HUDEP-2 (cell line): ENCODE data around the gene TPTE2.
"Not testable (repeated sequence)": the region's sequence is repeated elsewhere in the genome, so short reads cannot be mapped to it uniquely, and the experiment has no call there.

Experiments used
- DNase-seq, 76 experiments: peaks; one replicate each; lab custom pipeline; 2025; ENCODE audit not compliant: unreplicated experiment in 76 of 76; lab: John Stamatoyannopoulos, UW

The TPTE2 gene

DNA sequence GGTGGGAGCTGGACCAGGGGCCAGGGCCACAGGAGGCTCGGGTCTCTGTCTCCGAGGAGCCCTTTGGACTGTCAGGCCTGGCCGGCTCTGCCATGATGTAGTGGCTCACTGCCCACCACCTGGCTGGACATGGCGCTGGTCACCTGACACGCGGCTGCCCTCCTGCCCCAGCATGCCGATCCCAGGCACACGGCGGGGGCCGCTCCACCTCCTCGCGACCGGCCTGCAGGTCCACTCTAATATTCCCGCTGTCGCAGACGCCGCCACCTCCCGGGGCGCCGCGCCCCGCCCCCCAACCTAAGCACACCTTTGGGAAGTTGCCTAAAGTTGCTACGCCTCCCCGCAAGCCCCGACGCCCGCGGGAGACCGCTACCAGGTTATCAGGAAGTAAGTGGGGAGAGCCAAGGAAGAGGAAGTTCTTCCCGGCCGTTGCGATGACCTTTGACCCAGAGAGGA is at the start of gene TPTE2:
Gene TPTE2, minus strand, starts transcription at position 406 of the 456 bp plus-strand sequence. CDS start 58,298 bp downstream, outside the sequence.
- not testable (repeated sequence) for DNase-seq

DNA sequence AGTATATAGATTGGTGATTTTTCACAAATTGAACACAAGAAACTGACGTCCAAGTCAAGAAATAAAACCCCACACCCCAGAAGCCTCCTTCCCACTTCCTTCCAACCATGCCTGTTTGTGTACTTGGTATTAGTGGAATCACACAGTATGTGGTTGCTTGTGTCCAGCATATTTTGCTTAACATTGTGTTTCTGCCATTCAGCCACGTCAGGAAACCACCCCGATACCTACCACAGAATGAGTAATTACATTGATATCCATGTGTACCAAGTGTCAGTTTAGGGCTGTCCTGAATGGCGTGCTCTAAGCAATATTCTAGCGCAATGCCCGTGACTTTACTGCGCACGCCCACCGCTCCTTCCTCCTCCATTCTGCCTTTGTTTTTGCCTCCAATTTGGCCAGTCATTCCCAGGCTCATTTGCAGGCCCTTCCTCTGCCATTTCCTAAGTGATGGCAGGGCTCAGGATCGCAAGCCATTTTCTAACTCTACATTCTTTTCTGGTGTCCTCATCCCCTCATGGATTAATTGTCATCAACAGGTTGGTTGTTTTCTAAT is 46.3 kb upstream of the TPTE2 start:
- DNase-seq: no peak

DNA sequence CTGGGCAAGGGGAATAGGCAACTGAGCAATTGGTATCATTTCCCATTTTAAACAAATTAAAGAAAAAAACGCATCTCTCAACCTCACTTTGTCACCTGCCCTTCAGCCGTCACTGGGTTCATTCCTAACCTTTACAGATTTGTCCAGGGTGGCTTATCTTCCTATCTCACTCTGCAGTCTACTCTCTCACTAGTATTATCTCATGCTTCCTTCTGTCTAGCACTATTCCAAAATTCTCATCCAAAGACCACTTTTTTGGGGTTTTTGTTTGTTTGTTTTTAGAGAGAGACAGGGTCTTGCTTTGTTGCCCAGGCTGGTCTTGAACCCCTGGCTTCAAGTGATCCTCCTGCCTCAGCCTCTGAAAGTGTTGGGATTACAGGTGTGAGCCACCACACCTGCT is 45.4 kb upstream of the TPTE2 start:
- no peak for DNase-seq

DNA sequence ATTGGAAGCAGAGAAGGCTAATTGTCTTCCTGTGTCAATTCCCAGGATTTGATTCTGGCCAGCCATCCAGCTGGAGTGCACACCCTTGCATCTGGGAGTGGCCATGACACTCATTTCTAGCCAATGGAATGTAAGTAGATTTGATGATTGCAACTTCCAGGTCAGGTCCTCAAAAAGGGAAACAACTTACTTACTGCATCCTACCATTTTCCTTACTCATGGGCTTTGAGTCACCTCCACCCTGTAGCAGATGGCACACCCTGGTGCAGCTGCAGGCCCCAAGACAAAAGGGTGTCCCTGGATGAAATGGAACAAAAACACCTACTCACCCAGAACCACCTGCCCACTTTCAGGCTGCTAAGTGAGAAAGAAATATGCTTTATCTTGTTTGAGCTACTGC is 44.8 kb upstream of the TPTE2 start:
- peak in 5 of 76 experiments; percentile 3 to 20 (median 4) for DNase-seq

DNA sequence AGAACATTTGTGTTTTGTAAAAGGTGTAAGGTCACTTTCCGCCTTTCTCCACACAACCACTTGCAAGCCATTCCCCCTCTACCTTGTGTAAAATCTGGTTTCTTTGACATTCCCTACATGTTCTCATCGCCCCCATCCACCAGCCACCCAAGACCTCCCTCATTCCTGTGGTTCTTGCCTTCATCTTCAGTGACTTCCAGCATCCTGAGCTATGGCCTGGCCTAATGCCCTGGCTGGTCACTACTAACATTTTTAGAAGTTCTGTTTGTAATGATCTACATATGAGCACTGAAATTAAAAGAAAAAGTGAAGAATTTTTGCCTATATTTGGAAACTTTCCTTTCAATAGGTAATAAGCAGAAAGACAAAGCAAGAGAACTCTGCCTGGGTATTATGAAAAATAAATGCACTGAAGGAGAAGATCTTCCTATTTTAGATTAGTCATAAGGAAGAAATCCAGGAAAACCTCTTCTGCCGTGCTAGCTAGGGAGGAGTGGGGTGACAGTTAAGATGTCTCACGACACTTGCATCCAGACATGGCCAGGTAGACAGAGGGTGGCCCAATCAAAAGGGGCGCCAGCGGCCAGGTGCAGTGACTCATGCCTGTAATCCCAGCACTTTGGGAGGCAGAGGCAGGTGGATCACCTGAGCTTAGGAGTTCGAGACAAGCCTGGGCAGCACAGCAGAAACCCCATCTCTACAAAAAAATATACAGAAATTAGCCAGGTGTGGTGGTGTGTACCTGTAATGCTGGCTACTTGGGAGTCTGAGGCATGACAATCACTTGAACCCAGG is 44.0 kb upstream of the TPTE2 start:
- no peak for DNase-seq

DNA sequence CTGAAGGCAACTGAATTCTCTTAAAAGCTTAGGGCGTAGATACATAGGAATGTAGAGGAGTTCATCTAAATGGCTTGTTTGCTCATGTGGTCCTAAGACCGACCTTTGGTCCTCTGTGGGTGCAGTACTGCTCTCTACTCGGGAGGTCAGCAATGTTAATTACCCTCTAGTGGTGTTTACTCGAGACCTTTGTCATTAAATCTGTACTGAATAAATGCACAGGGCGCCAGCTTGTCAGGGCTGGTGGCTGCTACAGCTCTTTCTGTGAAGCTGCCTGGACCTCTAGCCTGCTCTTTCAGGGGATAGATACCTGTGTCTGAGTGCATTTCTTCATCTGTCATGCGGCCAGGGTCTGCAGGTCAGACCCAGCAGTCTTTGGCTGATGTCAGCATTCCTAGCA is 43.0 kb upstream of the TPTE2 start:
- no peak for DNase-seq

DNA sequence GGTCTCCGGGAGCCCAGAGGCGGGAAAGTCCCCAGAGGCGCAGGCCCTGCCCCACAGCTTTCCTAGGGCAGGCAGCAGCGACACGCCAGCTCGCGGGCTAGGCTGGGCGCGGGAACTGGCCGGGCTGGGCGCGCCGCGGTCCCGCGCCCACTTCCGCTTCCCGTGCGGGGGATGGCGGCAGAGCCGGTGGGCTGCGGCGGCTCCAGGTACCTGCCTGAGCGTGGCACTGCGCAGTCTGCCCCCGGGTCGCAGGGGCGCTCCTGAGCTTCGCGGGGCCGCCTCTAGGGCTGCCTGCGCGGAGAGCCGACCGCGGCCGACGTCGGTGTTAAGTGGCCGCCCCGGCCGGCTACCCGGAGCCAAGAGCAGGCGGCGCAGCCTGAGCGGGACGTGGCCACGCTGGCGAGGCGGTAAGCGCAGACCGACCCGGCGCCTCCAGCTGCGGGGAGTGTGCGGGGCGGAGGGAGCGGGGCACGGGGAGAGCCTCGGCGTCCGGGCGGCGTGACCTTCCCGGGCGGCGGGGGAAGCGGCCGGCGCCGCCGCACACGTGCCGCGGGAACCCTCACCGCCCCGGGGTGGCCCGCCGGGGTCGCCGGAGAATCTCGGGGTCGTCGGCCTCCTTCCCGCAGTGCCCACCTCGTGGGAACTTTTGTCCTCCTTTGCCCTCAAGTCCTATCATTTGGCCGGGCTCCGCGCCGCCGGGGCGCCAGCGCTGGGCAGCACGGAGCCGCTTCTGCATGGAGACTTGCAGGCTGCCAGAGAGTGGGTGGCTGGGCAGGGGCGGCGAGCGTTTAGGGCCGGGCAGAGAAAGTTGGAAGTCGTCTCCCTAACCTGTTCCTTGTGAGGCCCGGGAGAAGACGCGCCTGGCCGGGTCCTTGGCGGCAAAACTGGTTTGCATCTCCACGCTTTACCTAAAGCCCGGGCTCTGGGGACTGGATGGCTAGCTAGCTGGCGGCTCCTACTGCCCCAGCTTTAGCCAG is 40.7 kb upstream of the TPTE2 start:
- peak in 60 of 76 experiments; percentile 4 to 63 (median 34) for DNase-seq

DNA sequence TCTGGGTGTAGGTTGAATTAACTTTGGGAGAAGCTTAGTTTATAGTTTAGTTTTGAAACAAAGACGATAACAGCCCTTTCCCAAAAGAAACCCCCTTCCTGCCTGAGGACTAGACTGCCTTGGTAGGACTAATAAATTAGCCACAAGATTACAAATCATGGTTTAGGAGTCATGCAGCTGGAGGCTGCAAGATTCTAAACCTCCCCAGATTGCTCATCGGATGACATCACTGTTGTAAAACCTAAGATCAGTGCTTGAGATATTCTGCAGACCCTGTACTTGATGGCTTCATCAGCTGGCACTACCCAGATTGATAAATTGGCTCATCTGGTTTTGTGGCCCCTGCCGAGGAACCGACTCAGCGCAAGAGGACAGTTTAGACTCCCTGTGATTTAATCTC is 36.2 kb upstream of the TPTE2 start:
- DNase-seq: no peak

DNA sequence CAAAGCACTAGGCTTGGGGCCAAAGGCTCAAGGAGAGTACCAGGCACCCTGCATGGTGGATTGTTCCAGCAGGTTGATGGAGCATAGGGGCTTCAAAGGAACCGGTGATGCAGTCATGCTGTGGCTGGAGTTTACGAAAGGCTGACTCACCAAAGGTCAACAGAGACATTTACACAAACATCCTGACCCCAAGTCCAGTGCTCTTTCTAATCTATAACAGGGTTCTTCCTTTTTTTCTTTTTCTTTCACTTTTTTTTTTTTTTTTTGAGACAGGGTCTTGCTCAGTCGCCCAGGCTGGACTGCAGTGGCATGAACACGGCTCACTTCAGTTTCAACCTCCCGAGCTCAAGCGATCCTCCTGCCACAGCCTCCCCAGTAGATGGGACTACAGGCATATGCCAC is 35.6 kb upstream of the TPTE2 start:
- no peak for DNase-seq

DNA sequence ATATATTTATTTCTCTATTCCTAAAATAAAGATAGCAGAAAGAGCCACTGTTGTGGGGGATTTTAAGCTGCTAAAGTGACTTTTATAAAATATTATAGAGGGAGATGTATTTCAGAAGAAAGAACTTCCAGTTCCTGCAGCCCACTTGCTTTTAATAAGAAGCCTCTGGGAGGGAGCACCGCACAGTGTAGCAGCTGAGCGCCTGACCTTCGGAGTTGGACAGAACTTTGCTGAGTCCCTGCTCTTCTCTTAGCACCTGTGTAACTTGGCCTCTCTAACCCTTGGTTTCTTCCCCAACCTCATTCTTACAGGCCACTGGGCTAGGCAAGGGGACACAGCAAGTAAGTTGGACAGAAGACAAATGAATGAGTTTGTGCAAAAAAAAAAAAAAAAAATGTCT is 34.8 kb upstream of the TPTE2 start:
- no peak for DNase-seq

DNA sequence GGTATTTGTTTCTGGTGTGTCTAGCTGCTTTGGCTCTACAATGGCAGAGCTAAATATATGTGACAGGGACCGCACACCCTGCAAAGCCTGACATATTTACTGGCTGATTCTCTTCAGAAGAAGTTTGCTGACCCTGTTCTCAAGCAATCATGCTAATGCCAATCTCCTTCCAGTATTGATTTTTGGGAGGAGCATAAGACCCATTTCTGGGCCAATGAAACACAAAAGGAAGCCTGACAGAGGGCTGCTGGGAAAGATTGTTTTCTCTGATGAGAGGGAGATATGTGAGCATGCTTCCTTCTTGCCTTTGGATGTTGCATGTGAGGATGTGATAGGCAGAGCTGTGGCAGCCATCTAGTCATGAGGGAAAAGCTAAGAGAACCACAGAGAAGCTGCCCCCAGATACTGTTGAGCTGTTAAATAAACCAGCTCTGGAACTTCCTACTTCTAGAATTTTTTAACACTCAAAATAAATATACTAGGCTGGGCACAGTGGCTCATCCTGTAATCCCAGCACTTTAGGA is 31.4 kb upstream of the TPTE2 start:
- DNase-seq: no peak

DNA sequence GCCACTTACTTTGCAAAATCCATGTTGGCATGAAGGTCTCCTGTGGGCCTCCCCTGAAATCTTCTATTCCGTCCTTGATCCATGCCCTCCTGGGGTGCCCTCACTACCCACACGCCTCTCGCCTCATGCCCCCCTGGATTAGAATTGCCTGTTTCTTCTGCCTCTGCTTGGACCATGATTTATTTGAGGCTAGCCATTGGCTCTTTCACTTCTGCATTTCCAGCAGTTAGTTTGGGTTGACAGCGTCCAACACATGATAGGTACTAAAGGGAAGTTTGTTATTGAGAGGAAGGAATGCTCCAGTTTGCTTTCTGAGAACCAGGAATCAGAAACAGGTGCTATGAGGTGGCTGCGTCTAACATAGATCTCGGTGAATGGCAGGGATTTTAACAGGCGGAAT is 30.5 kb upstream of the TPTE2 start:
- DNase-seq: no peak

DNA sequence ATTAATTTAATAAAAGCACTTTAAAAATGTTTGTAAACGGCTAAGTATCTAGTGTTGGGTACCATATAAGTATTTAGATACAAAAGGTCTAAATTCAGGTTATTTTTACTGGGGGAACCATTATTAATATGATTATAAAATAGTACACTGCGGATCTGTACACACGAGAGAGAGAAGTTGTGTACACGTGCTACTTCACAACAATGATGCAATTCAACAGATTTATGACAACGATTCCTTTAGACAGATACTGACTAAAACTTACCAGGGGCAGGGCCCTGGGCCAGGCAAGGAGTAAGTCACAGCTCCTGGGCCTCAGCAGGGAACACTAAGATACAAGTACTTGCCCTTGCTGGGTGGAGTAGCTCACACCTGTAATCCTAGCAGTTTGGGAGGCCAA is 29.1 kb upstream of the TPTE2 start:
- no peak for DNase-seq

DNA sequence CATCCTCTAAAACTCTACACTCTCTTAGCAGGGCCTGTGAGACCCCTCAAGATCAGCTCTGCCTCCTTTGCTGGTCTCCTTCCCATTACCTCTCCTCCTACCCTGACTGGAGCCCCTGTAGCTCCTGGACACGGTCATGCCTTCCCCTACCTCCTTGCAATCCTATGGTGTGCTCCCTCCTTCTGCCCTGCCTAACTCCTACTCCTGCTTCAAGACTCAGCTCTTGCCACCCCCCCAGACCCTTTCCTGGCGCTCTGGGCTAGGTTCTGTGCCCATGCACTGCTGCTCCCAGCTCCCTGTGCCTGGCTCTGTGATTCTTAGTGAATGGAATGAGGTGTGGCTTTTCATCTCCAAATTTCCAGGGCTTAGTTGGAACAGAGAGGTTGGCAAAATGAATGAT is 28.0 kb upstream of the TPTE2 start:
- no peak for DNase-seq

DNA sequence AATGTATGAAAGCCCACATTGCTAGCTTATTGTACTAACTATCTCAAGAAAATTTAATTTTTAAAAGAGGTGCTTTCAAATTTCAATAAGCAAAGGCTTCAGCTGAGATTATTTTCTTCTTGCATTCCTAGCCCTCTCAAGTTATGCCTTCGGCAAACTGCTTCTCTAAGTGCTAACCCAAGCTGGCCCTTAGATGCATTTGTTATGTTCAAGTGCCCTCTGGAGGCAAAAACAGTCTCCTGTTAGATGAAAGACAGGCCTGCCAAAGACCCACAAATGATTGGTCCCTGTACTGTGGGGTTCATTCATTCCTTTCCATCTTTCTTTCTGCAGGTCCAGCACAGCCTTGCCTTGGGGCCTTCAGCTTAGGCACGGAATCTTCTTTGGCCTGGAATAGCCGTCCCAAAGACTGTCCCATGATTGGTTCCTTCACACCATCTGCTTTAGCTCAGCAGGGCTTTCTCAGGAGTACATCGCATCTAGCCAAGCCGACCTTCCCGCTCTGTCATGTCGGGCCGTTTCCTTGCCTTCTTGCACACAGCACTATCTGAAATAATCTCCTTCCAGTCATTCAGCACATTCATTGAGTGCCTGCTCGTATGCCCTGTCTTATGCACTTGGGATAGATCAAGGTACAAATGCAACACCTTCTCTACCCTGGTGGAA is 26.4 kb upstream of the TPTE2 start:
- DNase-seq: peak in 49 of 76 experiments; percentile 0 to 73 (median 40)

DNA sequence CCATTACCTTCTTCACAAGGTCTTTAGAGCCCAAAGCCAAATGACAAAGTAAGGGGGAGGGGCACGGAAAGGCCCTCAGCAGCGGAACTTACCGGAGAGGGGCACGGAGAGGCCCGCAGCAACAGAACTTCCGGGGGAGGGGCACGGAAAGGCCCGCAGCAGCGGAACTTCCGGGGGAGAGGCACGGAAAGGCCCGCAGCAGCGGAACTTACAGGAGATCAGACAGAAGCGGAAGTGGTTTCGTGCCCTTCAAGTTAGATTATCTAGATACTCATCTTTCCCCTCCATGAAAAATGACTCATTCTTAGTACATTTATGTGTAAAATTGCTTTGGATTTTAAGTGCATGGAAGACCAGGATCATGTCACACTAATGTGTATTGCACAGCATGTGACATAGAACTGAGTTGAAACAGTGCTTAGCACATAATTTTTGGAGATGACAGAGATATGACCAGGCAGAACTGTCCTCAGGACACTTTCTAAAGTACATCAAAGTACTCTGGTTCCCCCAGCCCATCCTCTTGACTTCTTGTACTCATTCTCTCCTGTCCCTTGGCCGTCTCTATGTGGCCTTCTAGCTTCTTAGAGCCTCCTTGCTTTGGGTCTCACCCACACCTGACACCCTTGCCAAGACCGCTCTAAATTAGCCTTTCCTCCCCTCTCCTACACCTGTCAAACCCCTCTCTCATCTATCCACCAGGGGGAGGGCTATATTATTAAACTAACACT is 25.7 kb upstream of the TPTE2 start:
- DNase-seq: peak in 65 of 76 experiments; percentile 4 to 85 (median 58)

DNA sequence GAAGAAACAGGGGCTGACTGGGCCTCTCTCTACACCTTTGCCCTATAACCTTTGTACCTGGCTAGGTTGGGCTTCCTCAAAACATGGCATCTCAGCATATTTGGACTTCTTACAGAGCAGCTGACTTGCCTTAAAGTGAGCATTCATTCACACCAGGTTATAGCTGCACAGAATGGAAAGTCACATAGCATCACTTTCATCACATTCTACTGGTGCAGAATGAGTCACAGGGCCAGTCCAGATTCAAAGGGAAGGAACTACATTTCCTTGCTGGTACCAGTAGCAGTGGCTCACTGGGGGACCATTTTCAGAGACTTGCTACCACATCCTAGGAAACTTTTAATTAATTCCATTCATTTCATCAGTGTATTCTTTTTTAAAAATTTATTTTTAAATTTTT is 20.3 kb upstream of the TPTE2 start:
- DNase-seq: no peak

DNA sequence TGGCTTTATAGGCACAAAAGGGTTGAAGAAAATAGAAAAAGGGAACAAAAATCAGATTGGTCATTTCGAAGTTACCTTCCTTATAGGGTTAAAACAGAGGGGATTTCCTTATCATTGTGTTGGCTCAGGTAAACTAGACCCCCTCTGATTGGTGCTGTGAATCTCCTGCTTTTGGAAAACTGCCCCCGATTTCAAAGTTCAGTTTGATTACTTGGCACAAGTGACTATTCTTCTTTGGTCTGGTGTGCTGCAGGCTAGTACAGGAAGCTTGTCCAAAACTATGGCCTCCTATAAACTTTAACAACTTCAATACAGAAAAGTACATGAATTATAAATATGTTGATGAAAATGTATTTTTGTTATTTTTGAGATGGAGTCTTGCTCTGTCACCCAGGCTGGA is 13.9 kb upstream of the TPTE2 start:
- no peak for DNase-seq

DNA sequence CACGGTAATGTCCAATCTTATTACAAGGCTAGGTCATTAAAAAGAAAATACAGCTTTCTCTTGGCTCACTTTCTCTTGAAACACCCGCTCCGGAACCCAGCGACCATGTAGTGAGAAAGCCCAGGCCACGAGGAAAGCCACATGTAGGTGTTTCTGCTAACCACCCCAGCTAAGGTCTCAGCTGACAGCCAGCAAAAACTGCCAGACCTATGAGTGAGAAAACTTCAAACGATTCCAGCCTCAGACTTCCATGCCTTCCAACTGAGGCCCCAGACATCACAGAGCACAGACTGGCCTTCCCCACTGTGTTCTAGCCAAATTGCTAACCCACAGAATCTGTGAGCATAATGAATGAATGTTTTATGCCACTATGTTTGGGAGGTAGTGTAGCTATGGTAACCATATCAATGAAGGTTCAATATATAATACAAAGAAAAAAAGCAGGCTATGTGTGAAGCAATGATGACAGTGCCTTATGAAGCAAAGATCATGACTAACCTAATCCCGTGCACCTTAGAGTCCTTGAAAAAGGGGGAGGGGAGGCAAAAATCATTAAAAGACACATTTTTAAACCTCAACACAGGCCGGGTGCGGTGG is 11.9 kb upstream of the TPTE2 start:
- DNase-seq: no peak
